NCI-H345 treated with DMSO at 0.1 percent for 48 hours (cell line): Measurements from ENCODE around the gene ADGRF4.
"Not testable (repeated sequence)": the region's sequence is repeated elsewhere in the genome, so short reads cannot be mapped to it uniquely, and the experiment has no call there.

Experiments
- DNase-seq: peaks from one replicate; lab custom pipeline; 2025; ENCODE audit not compliant: unreplicated experiment; lab: John Stamatoyannopoulos, UW

The ADGRF4 gene

DNA sequence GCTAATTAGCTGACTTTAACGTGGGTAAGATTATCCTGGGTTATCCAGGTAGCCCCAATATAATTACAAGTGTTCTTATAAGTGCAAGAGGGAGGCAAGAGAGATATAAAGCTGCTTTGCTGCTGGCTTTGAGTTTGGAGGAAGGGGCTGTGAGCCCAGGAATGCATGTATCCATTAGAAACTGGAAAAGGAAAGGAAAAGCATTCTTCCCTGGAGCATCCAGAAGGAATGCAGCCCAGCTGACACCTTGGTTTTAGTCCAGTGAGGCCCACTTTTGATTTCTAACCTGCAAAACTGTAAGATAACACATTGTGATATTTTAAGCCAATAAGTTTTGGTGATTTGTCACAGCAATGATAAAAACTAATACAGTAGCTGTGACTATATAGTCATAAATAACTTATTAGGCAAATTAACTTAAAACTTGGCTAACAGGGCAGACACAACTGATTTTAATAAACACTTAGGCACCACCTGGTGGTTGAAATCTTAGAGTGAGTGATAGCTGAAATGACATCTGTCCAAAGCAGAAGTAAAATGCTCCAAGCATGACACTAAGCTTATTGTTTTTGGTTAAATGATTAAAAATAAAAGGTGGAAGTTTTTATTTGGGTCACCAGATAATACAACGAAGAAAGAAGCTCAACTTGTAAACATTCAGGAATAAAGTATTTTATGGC lies 35.6 kb downstream of the ADGRF4 start:
- DNase-seq, result peak; percentile 0

DNA sequence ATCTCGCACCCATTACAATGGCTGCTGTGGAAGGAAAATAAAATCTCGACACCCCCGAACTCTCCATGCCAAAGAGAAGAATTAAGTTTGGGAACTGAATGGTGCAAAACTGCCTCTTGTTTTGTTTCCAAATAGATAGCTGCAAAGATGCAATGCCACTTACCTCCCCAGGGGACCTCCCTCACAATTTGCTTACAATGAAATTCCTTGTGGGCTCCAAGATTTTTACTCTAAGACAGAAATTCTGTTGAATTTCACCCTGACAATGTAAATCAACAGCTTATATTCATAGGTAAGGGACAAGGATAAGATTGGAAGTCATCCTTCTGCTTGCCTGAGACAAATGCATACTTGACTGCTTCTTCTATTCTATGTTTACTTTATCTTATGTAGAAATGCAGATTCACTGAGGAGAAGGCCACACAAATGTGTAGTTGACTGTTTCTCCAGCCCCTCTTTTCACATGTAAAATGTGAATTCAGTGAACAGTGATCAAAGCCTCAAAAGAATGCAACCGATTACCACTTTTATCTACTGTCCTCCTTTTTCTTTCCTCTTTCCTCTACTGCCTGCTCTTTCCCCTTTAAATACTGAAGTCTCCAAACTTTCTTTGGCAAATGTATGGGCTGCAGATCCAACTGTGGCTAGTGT lies 36.6 kb downstream of the ADGRF4 start:
- DNase-seq, result peak; percentile 1

GRCh38 chr6:47736083-47736700 lies 37.8 kb downstream of the ADGRF4 start:
- no peak for DNase-seq

DNA sequence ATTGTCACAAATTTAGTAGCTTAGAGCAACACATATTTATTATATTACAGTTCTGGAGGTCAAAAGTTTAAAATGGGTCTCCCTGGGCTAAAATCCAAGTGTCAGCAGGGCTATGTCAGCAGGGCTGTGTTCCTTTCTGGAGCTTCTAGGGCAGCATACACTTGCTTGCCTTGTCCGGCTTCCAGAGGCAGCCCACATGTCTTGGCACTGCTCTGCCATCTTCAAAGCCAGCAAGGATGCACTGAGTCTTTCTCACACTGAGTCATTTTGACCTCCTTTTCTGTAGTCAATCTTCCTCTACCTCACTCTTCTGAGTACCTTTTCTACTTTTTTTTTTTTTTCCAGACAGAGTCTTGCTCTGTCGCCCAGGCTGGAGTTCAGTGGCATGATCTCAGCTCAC lies 39.0 kb downstream of the ADGRF4 start:
- no peak for DNase-seq

GRCh38 chr6:47740714-47741113 lies 42.3 kb downstream of the ADGRF4 start:
- no peak for DNase-seq

GRCh38 chr6:47741807-47742206 lies 43.4 kb downstream of the ADGRF4 start:
- no peak for DNase-seq

- no peak for DNase-seq
Observed at GRCh38 chr6:47743744-47744143, 45.4 kb downstream of the ADGRF4 start.

DNA sequence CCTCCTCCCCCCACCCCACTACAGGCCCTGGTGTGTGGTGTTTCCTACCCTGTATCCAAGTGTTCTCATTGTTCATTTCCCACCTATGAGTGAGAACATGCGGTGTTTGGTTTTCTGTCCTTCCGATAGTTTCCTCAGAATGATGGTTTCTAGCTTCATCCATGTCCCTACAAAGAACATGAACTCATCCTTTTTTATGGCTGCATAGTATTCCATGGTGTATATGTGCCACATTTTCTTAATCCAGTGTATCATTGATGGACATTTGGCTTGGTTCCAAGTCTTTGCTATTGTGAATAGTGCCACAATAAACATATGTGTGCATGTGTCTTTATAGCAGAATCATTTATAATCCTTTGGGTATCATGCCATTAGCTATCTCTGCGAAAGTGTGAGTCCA lies 46.9 kb downstream of the ADGRF4 start:
- DNase-seq, result not testable (repeated sequence)

DNA sequence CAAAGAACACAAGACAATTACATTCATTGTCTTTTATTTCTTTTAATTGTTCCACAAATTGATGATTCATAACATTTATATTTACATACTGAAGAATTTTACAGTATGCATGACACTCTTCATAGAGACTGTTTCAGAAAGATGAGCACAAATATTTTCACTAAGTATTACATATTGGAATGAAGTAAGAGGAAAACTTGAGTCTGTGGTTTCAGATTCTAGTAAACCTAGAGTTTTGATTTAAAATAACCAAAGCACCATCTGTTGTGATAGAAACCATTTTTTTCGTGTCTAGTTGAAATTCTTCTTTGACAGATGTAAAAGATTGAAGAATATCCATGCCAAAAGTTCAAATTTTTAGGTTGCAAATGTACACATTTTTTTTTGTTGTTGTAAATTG lies 51.4 kb downstream of the ADGRF4 start:
- DNase-seq, result no peak

DNA sequence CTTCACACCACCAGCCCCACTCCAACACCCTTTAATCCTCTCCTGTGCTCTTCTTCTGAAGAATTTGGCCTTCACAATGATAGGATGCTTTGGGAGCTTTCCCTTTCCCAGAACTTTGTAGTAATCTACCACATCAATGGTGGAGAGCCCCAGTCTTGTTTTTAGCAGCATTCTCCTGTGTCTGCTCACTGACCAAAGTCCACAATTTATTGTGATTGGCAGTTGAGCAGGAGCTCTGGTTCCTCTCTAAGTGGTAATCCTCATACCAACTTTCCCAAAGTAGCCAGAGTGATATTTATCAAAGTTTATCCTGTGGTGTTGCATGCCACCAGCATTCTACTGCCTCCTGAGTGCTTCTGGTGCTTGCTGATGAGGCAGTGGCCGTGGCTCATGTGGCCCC lies 54.4 kb downstream of the ADGRF4 start:
- DNase-seq, result no peak

GRCh38 chr6:47759364-47759763 lies 61.0 kb downstream of the ADGRF4 start:
- DNase-seq, result no peak

- DNase-seq, result no peak
Observed at GRCh38 chr6:47762502-47762901, 64.1 kb downstream of the ADGRF4 start.

DNA sequence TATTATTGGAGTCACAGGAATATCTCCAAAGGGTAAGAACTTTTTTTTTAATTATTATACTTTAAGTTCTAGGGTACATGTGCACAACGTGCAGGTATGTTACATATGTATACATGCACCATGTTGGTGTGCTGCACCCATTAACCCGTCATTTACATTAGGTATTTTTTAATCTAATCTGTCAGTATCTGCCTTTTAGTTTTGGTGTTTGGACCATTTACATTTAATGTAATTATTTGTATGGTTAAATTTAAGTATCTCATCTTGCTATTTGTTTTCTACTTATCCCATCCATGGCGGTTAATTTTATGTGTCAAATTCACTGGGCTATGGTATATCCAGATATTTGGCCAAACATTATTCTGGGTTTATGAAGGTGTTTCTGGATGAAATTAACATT lies 68.1 kb downstream of the ADGRF4 start:
- no peak for DNase-seq

- no peak for DNase-seq
Observed at GRCh38 chr6:47767102-47767501, 68.7 kb downstream of the ADGRF4 start.

DNA sequence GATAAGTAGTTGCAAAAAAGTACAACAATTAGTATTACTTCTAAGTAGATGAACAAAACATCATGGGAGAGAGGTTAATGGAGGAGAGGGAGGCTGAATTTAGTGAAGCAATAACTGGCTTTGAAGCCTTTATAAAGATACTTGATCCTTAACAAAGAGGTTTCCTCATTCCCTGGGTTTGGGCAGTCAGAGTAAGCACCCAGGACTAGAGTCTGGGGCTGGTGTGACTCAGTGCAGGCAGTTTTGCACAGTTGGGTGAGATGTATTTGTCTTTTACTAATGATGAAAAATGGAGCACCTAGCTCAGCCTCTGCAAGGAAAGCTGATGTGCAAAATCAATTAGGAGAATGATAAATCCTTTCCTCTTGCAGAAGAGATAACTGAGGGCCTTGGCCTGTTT lies 71.6 kb downstream of the ADGRF4 start:
- no peak for DNase-seq
